HUES48 (cell line): ENCODE measurements around the gene DNAAF1.
"Not testable (repeated sequence)": the region's sequence is repeated elsewhere in the genome, so short reads cannot be mapped to it uniquely, and the experiment has no call there.

Experiments used
- H3K27ac ChIP-seq: one replicate; pipeline ENCODE4 v1.7.0; 2013; ENCODE audit warnings: low read depth, low read length, inconsistent platforms
- H3K27me3 ChIP-seq: 2 replicates; pipeline ENCODE4 v1.6.1; 2013; ENCODE audit warnings: mild to moderate bottlenecking, low read length; ENCODE audit not compliant: control insufficient read depth, insufficient read depth
- H3K36me3 ChIP-seq: 2 replicates; pipeline ENCODE4 v1.6.1; 2013; ENCODE audit warnings: low read length; ENCODE audit not compliant: control insufficient read depth, insufficient read depth
- H3K4me1 ChIP-seq: 2 replicates; pipeline ENCODE4 v1.6.1; 2013; ENCODE audit warnings: mild to moderate bottlenecking, low read length; ENCODE audit not compliant: control insufficient read depth, insufficient read depth
- H3K4me3 ChIP-seq: 2 replicates; pipeline ENCODE4 v1.5.1; 2013; ENCODE audit warnings: mild to moderate bottlenecking, low read depth, low read length
- H3K9ac ChIP-seq: 2 replicates; pipeline ENCODE4 v1.6.1; 2013; ENCODE audit warnings: mild to moderate bottlenecking, low read depth, low read length, moderate library complexity
- H3K9me3 ChIP-seq: 2 replicates; pipeline ENCODE4 v1.6.1; 2013; ENCODE audit warnings: low read length; ENCODE audit not compliant: control insufficient read depth, insufficient read depth

DNAAF1 gene

GRCh38 chr16:84212631-84213030 is 67.5 kb downstream of the DNAAF1 start:
- Histone ChIP-seq H3K4me3 (no peak overlapping the region), H3K4me1 (no peaks in the 10 kb centered on the region), H3K9me3 (no peaks in the 10 kb centered on the region), H3K9ac (no peak overlapping the region), H3K36me3 (no peaks in the 10 kb centered on the region), H3K27me3 (no peaks in the 10 kb centered on the region), H3K27ac (no peak overlapping the region)

- no peak overlapping the region for H3K4me3 ChIP-seq
- H3K36me3 ChIP-seq: no peaks in the 10 kb centered on the region
- H3K27me3 ChIP-seq: no peaks in the 10 kb centered on the region
- H3K9ac ChIP-seq: no peak overlapping the region
- H3K9me3 ChIP-seq: no peaks in the 10 kb centered on the region
- no peaks in the 10 kb centered on the region for H3K4me1 ChIP-seq
- no peak overlapping the region for H3K27ac ChIP-seq
These were observed 69.5 kb downstream of the DNAAF1 start for GRCh38 chr16:84214451-84215066.

- Histone ChIP-seq H3K4me3 (no peak overlapping the region), H3K36me3 (no peaks in the 10 kb centered on the region), H3K27me3 (no peaks in the 10 kb centered on the region), H3K9me3 (no peaks in the 10 kb centered on the region), H3K9ac (no peak overlapping the region), H3K4me1 (no peaks in the 10 kb centered on the region), H3K27ac (no peak overlapping the region)
These were observed 70.4 kb downstream of the DNAAF1 start for GRCh38 chr16:84215531-84215930.

- H3K4me1 ChIP-seq, H3K27ac ChIP-seq, H3K4me3 ChIP-seq, H3K36me3 ChIP-seq, H3K9me3 ChIP-seq, H3K27me3 ChIP-seq, H3K9ac ChIP-seq: not testable (repeated sequence)
These were observed 71.0 kb downstream of the DNAAF1 start for GRCh38 chr16:84216144-84216543.

GRCh38 chr16:84218176-84218823 is 73.2 kb downstream of the DNAAF1 start:
- Histone ChIP-seq H3K4me3 (no peak overlapping the region), H3K36me3 (no peaks in the 10 kb centered on the region), H3K9me3 (no peaks in the 10 kb centered on the region), H3K4me1 (no peaks in the 10 kb centered on the region), H3K9ac (no peak overlapping the region), H3K27me3 (no peaks in the 10 kb centered on the region), H3K27ac (no peak overlapping the region)

- Histone ChIP-seq H3K4me1 (no peaks in the 10 kb centered on the region), H3K4me3 (no peak overlapping the region), H3K36me3 (no peaks in the 10 kb centered on the region), H3K27me3 (no peaks in the 10 kb centered on the region), H3K27ac (no peak overlapping the region), H3K9ac (no peak overlapping the region), H3K9me3 (no peaks in the 10 kb centered on the region)
These were observed 73.8 kb downstream of the DNAAF1 start for GRCh38 chr16:84218956-84219355.

- no peak overlapping the region for H3K9ac ChIP-seq
- no peaks in the 10 kb centered on the region for H3K4me1 ChIP-seq
- no peaks in the 10 kb centered on the region for H3K9me3 ChIP-seq
- no peak overlapping the region for H3K4me3 ChIP-seq
- no peaks in the 10 kb centered on the region for H3K27me3 ChIP-seq
- H3K36me3 ChIP-seq: no peaks in the 10 kb centered on the region
- no peak overlapping the region for H3K27ac ChIP-seq
These were observed 75.7 kb downstream of the DNAAF1 start for GRCh38 chr16:84220851-84221250.

- no peak overlapping the region for H3K9ac ChIP-seq
- no peaks in the 10 kb centered on the region for H3K27me3 ChIP-seq
- no peaks in the 10 kb centered on the region for H3K36me3 ChIP-seq
- H3K4me1 ChIP-seq: peaks cover 5% of the 10 kb centered on the region; the same call in 1 of the 2 replicates
- H3K27ac ChIP-seq: no peak overlapping the region
- no peak overlapping the region for H3K4me3 ChIP-seq
- no peaks in the 10 kb centered on the region for H3K9me3 ChIP-seq
These were observed 78.3 kb downstream of the DNAAF1 start for GRCh38 chr16:84223456-84223855.

GRCh38 chr16:84224554-84224953 is 79.4 kb downstream of the DNAAF1 start:
- Histone ChIP-seq H3K27me3 (no peaks in the 10 kb centered on the region), H3K9ac (no peak overlapping the region), H3K36me3 (no peaks in the 10 kb centered on the region), H3K27ac (no peak overlapping the region), H3K4me3 (no peak overlapping the region), H3K4me1 (peaks cover 5% of the 10 kb centered on the region; the same call in 1 of the 2 replicates), H3K9me3 (no peaks in the 10 kb centered on the region)

GRCh38 chr16:84225126-84225525 is 80.0 kb downstream of the DNAAF1 start:
- Histone ChIP-seq H3K27me3 (no peaks in the 10 kb centered on the region), H3K9ac (no peak overlapping the region), H3K4me3 (no peak overlapping the region), H3K27ac (no peak overlapping the region), H3K36me3 (no peaks in the 10 kb centered on the region), H3K9me3 (no peaks in the 10 kb centered on the region), H3K4me1 (peaks cover 5% of the 10 kb centered on the region; the same call in 1 of the 2 replicates)

GRCh38 chr16:84225571-84225970 is 80.5 kb downstream of the DNAAF1 start:
- Histone ChIP-seq H3K4me1 (peaks cover 5% of the 10 kb centered on the region; the same call in 1 of the 2 replicates), H3K27me3 (no peaks in the 10 kb centered on the region), H3K4me3 (no peak overlapping the region), H3K9ac (no peak overlapping the region), H3K36me3 (no peaks in the 10 kb centered on the region), H3K9me3 (no peaks in the 10 kb centered on the region), H3K27ac (no peak overlapping the region)
